Islet precursor cell (in vitro differentiated cells): Measurements from ENCODE around the gene ACAD10.
"Not testable (repeated sequence)": the region's sequence is repeated elsewhere in the genome, so short reads cannot be mapped to it uniquely, and the experiment has no call there.

Source experiments
- DNase-seq: peaks from one replicate; pipeline ENCODE4 v3.0.0-alpha.2; 2018

The ACAD10 gene

GRCh38 chr12:111754671-111755070 is 68.8 kb downstream of the ACAD10 start:
- DNase-seq: no peak

- DNase-seq: no peak
Measured at GRCh38 chr12:111756196-111756595, 70.3 kb downstream of the ACAD10 start.

- no peak for DNase-seq
Measured at GRCh38 chr12:111756681-111757080, 70.8 kb downstream of the ACAD10 start.

- DNase-seq: peak; percentile 84
Measured at GRCh38 chr12:111757361-111758119, 71.7 kb downstream of the ACAD10 start.

GRCh38 chr12:111758120-111758561 is 72.3 kb downstream of the ACAD10 start:
- no peak for DNase-seq

GRCh38 chr12:111759271-111759670 is 73.4 kb downstream of the ACAD10 start:
- no peak for DNase-seq

GRCh38 chr12:111759991-111760390 is 74.1 kb downstream of the ACAD10 start:
- no peak for DNase-seq

GRCh38 chr12:111761099-111761498 is 75.2 kb downstream of the ACAD10 start:
- no peak for DNase-seq

GRCh38 chr12:111761706-111762105 is 75.9 kb downstream of the ACAD10 start:
- no peak for DNase-seq

GRCh38 chr12:111763552-111763951 is 77.7 kb downstream of the ACAD10 start:
- not testable (repeated sequence) for DNase-seq

GRCh38 chr12:111764120-111764821 is 78.4 kb downstream of the ACAD10 start:
- DNase-seq: no peak

- DNase-seq: peak; percentile 95
Measured at GRCh38 chr12:111766608-111767361, 80.9 kb downstream of the ACAD10 start, which contains the start of gene ALDH2. Gene ALDH2 (plus strand): TSS chr12:111766933. CDS start chr12:111766983, 50 bp downstream.

GRCh38 chr12:111767362-111768158 is 81.7 kb downstream of the ACAD10 start:
- DNase-seq: peak; percentile 81

GRCh38 chr12:111768159-111768895 is 82.5 kb downstream of the ACAD10 start:
- DNase-seq: no peak

- DNase-seq: no peak
Measured at GRCh38 chr12:111769599-111769998, 83.7 kb downstream of the ACAD10 start.

- DNase-seq: peak; percentile 72
Measured at GRCh38 chr12:111773801-111774551, 88.1 kb downstream of the ACAD10 start.

- peak; percentile 76 for DNase-seq
Measured at GRCh38 chr12:111775205-111776193, 89.6 kb downstream of the ACAD10 start.

GRCh38 chr12:111776836-111777344 is 91.0 kb downstream of the ACAD10 start:
- no peak for DNase-seq

- no peak for DNase-seq
Measured at GRCh38 chr12:111777345-111778045, 91.6 kb downstream of the ACAD10 start.
